NCI-H2227 treated with DMSO at 0.1 percent for 48 hours (cell line): Measurements from ENCODE around the gene LYZ.

Experiments
- DNase-seq: peaks from one replicate; lab custom pipeline; 2025; lab: John Stamatoyannopoulos, UW

LYZ gene

GRCh38 chr12:69386921-69387320, 38.7 kb downstream of the LYZ start:
- DNase-seq = no peak

GRCh38 chr12:69388371-69388770, 40.2 kb downstream of the LYZ start:
- peak; percentile 9 for DNase-seq

DNA sequence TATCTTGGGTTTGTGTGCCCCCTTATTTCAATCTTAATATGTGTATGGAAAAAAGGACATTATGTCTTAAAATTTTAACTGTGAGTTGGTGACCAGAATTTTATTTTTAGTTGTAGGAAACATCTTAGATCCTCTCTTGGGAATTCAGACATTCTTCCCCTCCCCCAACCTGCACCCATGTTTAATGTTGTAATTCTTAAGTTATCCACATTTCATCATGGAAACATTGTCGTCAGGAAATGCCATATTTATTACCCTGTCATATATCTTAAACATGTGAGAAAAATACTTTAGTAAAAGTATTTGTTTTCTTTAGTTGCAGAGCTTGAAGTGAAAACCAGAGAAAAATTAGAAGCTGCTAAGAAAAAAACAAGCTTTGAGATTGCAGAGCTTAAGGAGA, 41.6 kb downstream of the LYZ start:
- DNase-seq = no peak

DNA sequence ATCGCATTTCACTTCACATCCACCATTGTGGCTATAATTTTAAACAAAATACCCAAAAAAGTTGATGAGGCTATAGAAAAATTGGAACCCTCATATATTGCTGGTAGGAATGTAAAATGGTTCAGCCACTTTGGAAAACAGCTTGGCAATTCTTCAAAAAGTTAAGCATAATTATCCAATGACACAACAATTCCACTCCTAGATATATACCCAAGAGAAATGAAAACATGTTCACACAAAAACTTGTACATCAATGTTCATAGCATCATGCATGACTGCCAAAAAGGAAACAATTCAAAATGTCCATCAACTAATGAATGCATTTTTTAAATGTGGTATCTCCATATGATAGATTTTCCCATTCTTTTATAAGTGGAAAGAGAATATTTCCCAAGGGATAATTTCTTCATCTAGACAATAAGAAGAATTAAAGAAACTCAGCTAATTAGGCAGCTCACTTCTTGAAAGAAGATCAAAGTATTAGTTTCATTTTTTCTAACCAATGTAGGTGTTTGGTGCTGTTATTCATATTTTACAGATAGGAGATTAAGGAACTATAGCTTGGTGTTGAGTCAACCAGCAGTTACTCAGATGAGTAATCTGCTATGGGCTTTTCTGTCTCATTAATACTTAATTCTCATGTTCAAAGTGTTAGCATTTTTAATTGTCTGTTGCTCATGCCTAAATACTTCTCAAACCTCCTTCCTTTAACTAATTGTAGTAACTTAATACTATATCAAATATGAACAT, 44.2 kb downstream of the LYZ start:
- no peak for DNase-seq

- no peak for DNase-seq
Observed at GRCh38 chr12:69396041-69396440, 47.9 kb downstream of the LYZ start.

DNA sequence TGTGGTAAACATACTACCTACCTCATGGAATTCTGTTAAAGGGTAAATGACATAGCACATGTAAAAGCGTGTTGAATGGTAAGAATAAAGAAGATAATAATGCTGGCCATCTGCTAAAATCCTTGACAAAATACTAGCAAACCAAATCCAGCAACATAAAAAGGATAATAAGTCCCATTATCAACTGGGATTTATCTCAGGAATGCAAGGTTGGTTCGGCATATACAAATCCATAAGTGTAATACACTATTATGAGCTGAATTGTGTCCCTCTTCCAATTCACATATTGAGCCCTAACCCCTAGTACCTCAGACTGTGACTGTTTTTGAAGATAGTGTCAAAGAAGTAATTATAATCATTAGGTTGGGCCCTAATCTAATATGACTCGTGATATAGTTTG, 48.8 kb downstream of the LYZ start:
- no peak for DNase-seq

- no peak for DNase-seq
Observed at GRCh38 chr12:69397978-69398377, 49.8 kb downstream of the LYZ start.

GRCh38 chr12:69401940-69402339, 53.8 kb downstream of the LYZ start:
- DNase-seq = no peak
